Measurements from ENCODE around the gene NOTCH1.

The NOTCH1 gene

GRCh38 chr9:136517012-136517743 is 28.7 kb downstream of the NOTCH1 start:
- no peak for DNase-seq (ENCODE audit: low read depth in 2 of 2)

- no peak for DNase-seq (ENCODE audit: low read depth in 2 of 2)
Observed at GRCh38 chr9:136516191-136516654, 29.6 kb downstream of the NOTCH1 start.

- DNase-seq (ENCODE audit: low read depth in 2 of 2), result no peak
Observed at GRCh38 chr9:136515276-136515675, 30.6 kb downstream of the NOTCH1 start.

GRCh38 chr9:136514022-136514714 is 31.7 kb downstream of the NOTCH1 start:
- no peak for DNase-seq (ENCODE audit: low read depth in 2 of 2)

GRCh38 chr9:136513191-136513590 is 32.7 kb downstream of the NOTCH1 start:
- DNase-seq (ENCODE audit: low read depth in 2 of 2), result no peak

- peak in 1 of 2 donors; percentile 35 for DNase-seq (ENCODE audit: low read depth in 2 of 2)
Observed at GRCh38 chr9:136512651-136513071, 33.2 kb downstream of the NOTCH1 start.

GRCh38 chr9:136511670-136512592 is 33.9 kb downstream of the NOTCH1 start:
- DNase-seq (ENCODE audit: low read depth in 2 of 2), result no peak

- no peak for DNase-seq (ENCODE audit: low read depth in 2 of 2)
Observed at GRCh38 chr9:136511144-136511669, 34.6 kb downstream of the NOTCH1 start.

- DNase-seq (ENCODE audit: low read depth in 2 of 2), result no peak
Observed at GRCh38 chr9:136510561-136510960, 35.3 kb downstream of the NOTCH1 start.

- DNase-seq (ENCODE audit: low read depth in 2 of 2), result no peak
Observed at GRCh38 chr9:136509549-136509948, 36.3 kb downstream of the NOTCH1 start.

- DNase-seq (ENCODE audit: low read depth in 2 of 2), result no peak
Observed at GRCh38 chr9:136508729-136509500, 36.9 kb downstream of the NOTCH1 start.

GRCh38 chr9:136507992-136508375 is 37.9 kb downstream of the NOTCH1 start:
- no peak for DNase-seq (ENCODE audit: low read depth in 2 of 2)

GRCh38 chr9:136507221-136507991 is 38.4 kb downstream of the NOTCH1 start:
- DNase-seq (ENCODE audit: low read depth in 2 of 2), result no peak

GRCh38 chr9:136506425-136506824 is 39.4 kb downstream of the NOTCH1 start:
- no peak for DNase-seq (ENCODE audit: low read depth in 2 of 2)

GRCh38 chr9:136505406-136506403 is 40.1 kb downstream of the NOTCH1 start:
- no peak for DNase-seq (ENCODE audit: low read depth in 2 of 2)

GRCh38 chr9:136504512-136505348 is 41.1 kb downstream of the NOTCH1 start:
- DNase-seq (ENCODE audit: low read depth in 2 of 2), result no peak

- DNase-seq (ENCODE audit: low read depth in 2 of 2), result no peak
Observed at GRCh38 chr9:136502940-136503550, 42.8 kb downstream of the NOTCH1 start.

GRCh38 chr9:136502196-136502595 is 43.7 kb downstream of the NOTCH1 start:
- DNase-seq (ENCODE audit: low read depth in 2 of 2), result no peak
